Esophagus muscularis mucosa (tissue), 4 donors: ENCODE results near the gene CCDC61.

Experiments
- CTCF ChIP-seq, 3 experiments: fragments of 200-600 bp in 2 of 3; fragments of 450-650 bp in 1 of 3; sonication (generic) in 2 of 3; IDR thresholded peaks; one replicate each; pipeline ENCODE4 v1.5.1; 2017 to 2019; ENCODE audit warnings: antibody characterized with exemption in 3 of 3, mild to moderate bottlenecking in 2 of 3, moderate library complexity in 1 of 3
- EP300 ChIP-seq: sonication (generic); formaldehyde crosslinking; IDR thresholded peaks from one replicate; pipeline ENCODE4 v1.6.1; 2017; ENCODE audit warnings: antibody characterized with exemption
- POLR2AphosphoS5 ChIP-seq, 2 donors: sonication (generic); formaldehyde crosslinking; IDR thresholded peaks; one replicate each; pipeline ENCODE4 v1.6.1; 2017; ENCODE audit warnings: antibody characterized with exemption in 2 of 2

- no peak for TF ChIP-seq CTCF (IDR thresholded peaks at IDR 0.05)
- TF ChIP-seq POLR2AphosphoS5 (IDR thresholded peaks at IDR 0.05) = no peak
- TF ChIP-seq EP300 = no peak
Observed at GRCh38 chr19:46017874-46018675, 22.8 kb downstream of the CCDC61 start.
